VCaP (cell line): Measurements from ENCODE around the gene ZFP92.

Experiments used
- H3K27ac ChIP-seq: fragments of 450-650 bp; 2 replicates; pipeline ENCODE4 v1.5.1; 2017
- TF ChIP-seq, protein P1 (sequence below): fragments of 450-650 bp; conservative IDR thresholded peaks from 2 replicates; pipeline ENCODE4 v1.5.1; 2017; ENCODE audit warnings: mild to moderate bottlenecking, moderate library complexity

Gene ZFP92

DNA sequence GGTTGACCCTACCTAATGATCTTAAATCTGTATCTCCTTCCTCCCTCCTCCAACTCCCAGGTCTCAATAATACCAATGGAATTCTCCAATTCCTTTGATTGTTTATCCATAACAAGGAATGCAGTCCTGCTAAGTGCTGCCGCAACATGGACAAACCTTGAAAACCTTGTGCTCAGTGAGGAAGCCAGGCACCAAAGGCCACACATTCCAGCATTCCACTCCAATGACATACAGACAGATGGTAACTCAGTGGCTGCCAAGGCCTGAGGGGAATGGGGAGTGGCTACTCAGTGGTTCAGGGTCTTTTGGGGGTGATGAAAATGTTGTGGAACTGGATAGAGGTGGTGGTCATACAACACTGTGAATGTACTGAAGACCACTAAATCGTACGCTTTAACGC, 48.7 kb downstream of the ZFP92 start:
- H3K27ac ChIP-seq, result no peak overlapping the region

DNA sequence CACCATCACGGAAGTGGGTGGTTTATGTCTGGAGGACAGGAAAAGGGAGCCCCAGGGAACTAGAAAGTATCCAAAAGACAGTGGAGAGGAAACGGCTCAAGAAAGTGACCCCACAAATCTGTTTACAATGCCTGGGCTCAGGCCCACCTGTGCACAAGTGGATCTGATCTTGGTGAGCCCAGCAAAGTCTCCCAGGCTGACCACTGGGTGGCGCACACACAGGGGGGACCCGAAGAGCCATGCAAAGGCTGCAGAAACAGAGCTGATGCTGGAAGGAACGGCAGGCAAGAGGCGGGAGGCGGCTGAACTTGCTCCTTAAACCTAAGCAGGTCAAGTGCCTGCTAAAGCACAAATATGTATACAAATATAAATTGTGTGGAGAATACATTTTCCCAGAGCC, 49.6 kb downstream of the ZFP92 start:
- TF ChIP-seq, protein P1, sequence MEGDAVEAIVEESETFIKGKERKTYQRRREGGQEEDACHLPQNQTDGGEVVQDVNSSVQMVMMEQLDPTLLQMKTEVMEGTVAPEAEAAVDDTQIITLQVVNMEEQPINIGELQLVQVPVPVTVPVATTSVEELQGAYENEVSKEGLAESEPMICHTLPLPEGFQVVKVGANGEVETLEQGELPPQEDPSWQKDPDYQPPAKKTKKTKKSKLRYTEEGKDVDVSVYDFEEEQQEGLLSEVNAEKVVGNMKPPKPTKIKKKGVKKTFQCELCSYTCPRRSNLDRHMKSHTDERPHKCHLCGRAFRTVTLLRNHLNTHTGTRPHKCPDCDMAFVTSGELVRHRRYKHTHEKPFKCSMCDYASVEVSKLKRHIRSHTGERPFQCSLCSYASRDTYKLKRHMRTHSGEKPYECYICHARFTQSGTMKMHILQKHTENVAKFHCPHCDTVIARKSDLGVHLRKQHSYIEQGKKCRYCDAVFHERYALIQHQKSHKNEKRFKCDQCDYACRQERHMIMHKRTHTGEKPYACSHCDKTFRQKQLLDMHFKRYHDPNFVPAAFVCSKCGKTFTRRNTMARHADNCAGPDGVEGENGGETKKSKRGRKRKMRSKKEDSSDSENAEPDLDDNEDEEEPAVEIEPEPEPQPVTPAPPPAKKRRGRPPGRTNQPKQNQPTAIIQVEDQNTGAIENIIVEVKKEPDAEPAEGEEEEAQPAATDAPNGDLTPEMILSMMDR, result peak; percentile 86
- no peak overlapping the region for H3K27ac ChIP-seq

More for the DNA sequence above, 48.7 kb downstream of the ZFP92 start:
- TF ChIP-seq, protein P1, result no peak
